Breast epithelium (tissue), 4 donors: ENCODE results near the gene LRR1. TPM values are rescaled to one million over a fixed set of nuclear protein-coding genes. Genes with fewer than 3 reads are reported as not detected.

Experiments used
- DNase-seq, 2 donors: peaks; one replicate each; pipeline ENCODE4 v3.0.0-alpha.2; 2019; ENCODE audit warnings: low spot score in 2 of 2
- H3K27ac ChIP-seq, 2 donors: fragments of 200-600 bp; sonication (generic) in 1 of 2; one replicate each; pipeline ENCODE4 v1.5.1; 2016 to 2019; ENCODE audit warnings: mild to moderate bottlenecking in 1 of 2
- H3K27me3 ChIP-seq, 2 donors: fragments of 200-600 bp; sonication (generic) in 1 of 2; one replicate each; pipeline versions ENCODE4 v1.5.1 to v1.6.0; 2017 to 2019; ENCODE audit warnings: control low read depth in 1 of 2, mild to moderate bottlenecking in 1 of 2
- H3K36me3 ChIP-seq: fragments of 200-600 bp; one replicate; pipeline ENCODE4 v1.5.1; 2019
- H3K4me1 ChIP-seq, 2 donors: fragments of 200-600 bp; sonication (generic); one replicate each; pipeline ENCODE4 v1.5.1; 2016 to 2019; ENCODE audit warnings: control low read depth in 1 of 2
- H3K4me3 ChIP-seq, 3 donors: fragments of 200-600 bp; sonication (generic); 1 replicate in 2 of 3; 2 replicates in 1 of 3; pipeline ENCODE4 v1.5.1; 2016 to 2019; ENCODE audit warnings: mild to moderate bottlenecking in 3 of 3, moderate library complexity in 2 of 3
- H3K9me3 ChIP-seq, 2 donors: fragments of 200-600 bp; sonication (generic) in 1 of 2; one replicate each; pipeline ENCODE4 v1.5.1; 2016 to 2019; ENCODE audit warnings: control low read depth in 1 of 2
- CTCF ChIP-seq, 3 donors: fragments of 450-650 bp; IDR thresholded peaks; one replicate each; pipeline ENCODE4 v1.5.1; 2016 to 2017; ENCODE audit warnings: antibody characterized with exemption in 3 of 3, mild to moderate bottlenecking in 3 of 3, moderate library complexity in 3 of 3
- POLR2A ChIP-seq: fragments of 450-650 bp; IDR thresholded peaks from one replicate; pipeline ENCODE4 v1.6.1; 2016; ENCODE audit warnings: antibody characterized with exemption, mild to moderate bottlenecking, moderate library complexity
- POLR2AphosphoS5 ChIP-seq, 3 donors: sonication (generic); formaldehyde crosslinking; IDR thresholded peaks; one replicate each; pipeline ENCODE4 v1.6.1; 2017; ENCODE audit warnings: antibody characterized with exemption in 3 of 3
- intact Hi-C: fragments of 100-400 bp; cut with DNase I; formaldehyde crosslinking; loops from one replicate; pipeline ENCODE4 v1.15.1; 2023; ENCODE audit warnings: low total_unique reads
- total RNA-seq, 3 donors: library from RNA; depleted of rRNA; stranded (reverse); fragments of >200 nt; gene quantifications; one replicate each; pipeline ENCODE4 v1.1.0, GENCODE V29; 2016

Gene LRR1
- total RNA-seq, 3 donors from 2014 or later, result 7.9 to 9.8 (median 9.2) TPM

- intact Hi-C loops, result no loop called here
- Histone ChIP-seq H3K9me3 (no peaks in the 10 kb centered on the region), H3K27ac (no peak overlapping the region), H3K27me3 (no peaks in the 10 kb centered on the region), H3K4me1 (no peaks in the 10 kb centered on the region), H3K4me3 (no peak overlapping the region), H3K36me3 (no peaks in the 10 kb centered on the region)
- no peak for DNase-seq
- TF ChIP-seq POLR2A, result no peak
- no peak for TF ChIP-seq CTCF (IDR thresholded peaks at IDR 0.05)
- TF ChIP-seq POLR2AphosphoS5 (IDR thresholded peaks at IDR 0.05), result no peak
Observed at GRCh38 chr14:49569281-49569680, 29.5 kb upstream of the LRR1 start.

GRCh38 chr14:49574038-49574437 lies 24.7 kb upstream of the LRR1 start:
- Histone ChIP-seq H3K4me1 (no peaks in the 10 kb centered on the region), H3K27me3 (no peaks in the 10 kb centered on the region), H3K4me3 (no peak overlapping the region), H3K27ac (no peak overlapping the region), H3K36me3 (no peaks in the 10 kb centered on the region), H3K9me3 (no peaks in the 10 kb centered on the region)
- intact Hi-C loops, result no loop called here
- TF ChIP-seq POLR2A (no peak), POLR2AphosphoS5 (IDR thresholded peaks at IDR 0.05) (no peak), CTCF (IDR thresholded peaks at IDR 0.05) (no peak)
- no peak for DNase-seq

- intact Hi-C loops, result no loop called here
- no peak for TF ChIP-seq POLR2A
- Histone ChIP-seq H3K36me3 (no peaks in the 10 kb centered on the region), H3K27ac (no peak overlapping the region), H3K9me3 (no peaks in the 10 kb centered on the region), H3K4me3 (no peak overlapping the region), H3K4me1 (no peaks in the 10 kb centered on the region), H3K27me3 (no peaks in the 10 kb centered on the region)
- DNase-seq, result no peak
Observed at GRCh38 chr14:49578141-49578540, 20.6 kb upstream of the LRR1 start.

DNA sequence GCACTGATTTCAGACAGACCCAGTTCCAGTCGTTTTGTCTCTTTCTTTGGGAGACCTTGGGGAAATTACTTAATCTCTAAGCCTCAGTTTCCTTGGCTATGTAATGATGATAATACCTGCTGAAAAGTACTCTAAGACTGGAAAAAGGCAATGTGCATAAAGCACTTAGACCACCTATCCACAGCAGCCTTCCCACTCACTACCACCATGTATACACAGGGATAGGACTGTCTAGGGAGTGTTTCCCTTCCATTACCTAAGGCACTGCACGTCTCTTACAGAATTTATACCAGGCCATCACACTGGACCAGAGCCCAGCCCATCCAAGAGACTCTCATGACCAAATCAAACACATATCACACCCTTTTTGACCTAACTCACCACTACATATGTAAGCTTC lies 18.9 kb upstream of the LRR1 start:
- H3K9me3 ChIP-seq, result no peaks in the 10 kb centered on the region
- intact Hi-C loops, result no loop called here
- peaks cover 0 to 8% of the 10 kb centered on the region in 2 donors for H3K4me1 ChIP-seq
- peaks cover 4% of the 10 kb centered on the region for H3K36me3 ChIP-seq
- H3K27me3 ChIP-seq, result no peaks in the 10 kb centered on the region
- H3K27ac ChIP-seq, result no peak overlapping the region
- no peak for TF ChIP-seq POLR2AphosphoS5 (IDR thresholded peaks at IDR 0.05)
- no peak for DNase-seq
- no peak overlapping the region for H3K4me3 ChIP-seq

DNA sequence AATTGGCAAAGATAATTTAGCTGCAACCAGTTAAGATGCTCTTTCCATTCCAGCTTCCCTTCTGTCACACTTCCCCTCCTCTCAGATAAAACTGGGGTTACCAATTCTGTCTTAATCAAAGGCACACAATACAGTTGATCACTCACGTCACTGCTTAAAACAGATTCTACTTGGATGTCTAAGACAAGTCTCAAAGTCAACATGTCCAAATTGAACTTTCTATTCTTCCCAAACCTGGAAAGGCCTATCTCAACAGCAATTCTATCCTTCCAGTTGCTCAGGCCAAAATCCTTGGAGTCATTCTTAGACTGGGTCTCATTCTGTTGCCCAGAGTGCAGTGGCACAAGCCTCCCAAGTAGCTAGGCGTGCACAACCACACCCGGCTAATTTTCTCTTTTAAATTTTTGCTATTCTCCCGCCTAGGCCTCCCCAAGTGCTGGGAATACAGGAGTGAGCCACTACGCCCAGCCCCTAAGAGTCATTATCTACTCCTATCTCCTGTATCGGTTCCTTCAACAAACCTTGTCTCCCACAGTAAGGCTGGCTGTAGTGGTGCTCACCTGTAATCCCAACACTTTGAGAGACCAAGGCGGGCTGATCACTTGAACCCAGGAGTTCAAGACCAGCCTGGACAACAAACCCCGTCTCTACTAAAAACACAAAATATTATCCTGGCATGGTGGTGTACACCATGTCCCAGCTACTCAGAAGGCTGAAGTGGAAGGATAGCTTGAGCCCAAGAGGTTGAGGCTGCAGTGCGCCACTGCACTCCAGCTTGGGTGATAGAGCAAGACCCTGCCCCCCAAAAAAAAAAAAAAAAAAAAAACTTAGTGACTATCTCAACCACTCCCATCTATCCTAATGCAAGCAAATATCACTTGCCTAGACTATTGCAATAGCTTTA lies 17.3 kb upstream of the LRR1 start:
- Histone ChIP-seq H3K4me3 (no peak overlapping the region), H3K27me3 (no peaks in the 10 kb centered on the region), H3K27ac (no peak overlapping the region), H3K4me1 (peaks cover 0 to 8% of the 10 kb centered on the region in 2 donors), H3K36me3 (peaks cover 4% of the 10 kb centered on the region), H3K9me3 (no peaks in the 10 kb centered on the region)
- intact Hi-C loops, result no loop called here
- no peak for TF ChIP-seq POLR2AphosphoS5 (IDR thresholded peaks at IDR 0.05)
- no peak for DNase-seq

GRCh38 chr14:49582113-49582977 lies 16.4 kb upstream of the LRR1 start:
- H3K4me3 ChIP-seq, result no peak overlapping the region
- H3K36me3 ChIP-seq, result peaks cover 4% of the 10 kb centered on the region
- H3K27ac ChIP-seq, result no peak overlapping the region
- no peaks in the 10 kb centered on the region for H3K9me3 ChIP-seq
- TF ChIP-seq POLR2A (no peak), POLR2AphosphoS5 (IDR thresholded peaks at IDR 0.05) (no peak), CTCF (IDR thresholded peaks at IDR 0.05) (no peak)
- DNase-seq, result no peak
- intact Hi-C loops, result no loop called here
- H3K27me3 ChIP-seq, result no peaks in the 10 kb centered on the region
- peaks cover 0 to 8% of the 10 kb centered on the region in 2 donors for H3K4me1 ChIP-seq
